GM21825 (cell line): ENCODE data around the gene D2HGDH.
"Not testable (repeated sequence)": the region's sequence is repeated elsewhere in the genome, so short reads cannot be mapped to it uniquely, and the experiment has no call there.

Experiments used
- ATAC-seq: cut with Tn5 transposase; IDR thresholded peaks from one replicate; pipeline ENCODE4 v1.9.1; 2021; ENCODE audit warnings: mild to moderate bottlenecking, moderate library complexity; ENCODE audit not compliant: unreplicated experiment

Gene D2HGDH

GRCh38 chr2:241804326-241805229, 70.1 kb downstream of the D2HGDH start:
- ATAC-seq: no peak

GRCh38 chr2:241806217-241806616, 71.8 kb downstream of the D2HGDH start:
- ATAC-seq: not testable (repeated sequence)

DNA sequence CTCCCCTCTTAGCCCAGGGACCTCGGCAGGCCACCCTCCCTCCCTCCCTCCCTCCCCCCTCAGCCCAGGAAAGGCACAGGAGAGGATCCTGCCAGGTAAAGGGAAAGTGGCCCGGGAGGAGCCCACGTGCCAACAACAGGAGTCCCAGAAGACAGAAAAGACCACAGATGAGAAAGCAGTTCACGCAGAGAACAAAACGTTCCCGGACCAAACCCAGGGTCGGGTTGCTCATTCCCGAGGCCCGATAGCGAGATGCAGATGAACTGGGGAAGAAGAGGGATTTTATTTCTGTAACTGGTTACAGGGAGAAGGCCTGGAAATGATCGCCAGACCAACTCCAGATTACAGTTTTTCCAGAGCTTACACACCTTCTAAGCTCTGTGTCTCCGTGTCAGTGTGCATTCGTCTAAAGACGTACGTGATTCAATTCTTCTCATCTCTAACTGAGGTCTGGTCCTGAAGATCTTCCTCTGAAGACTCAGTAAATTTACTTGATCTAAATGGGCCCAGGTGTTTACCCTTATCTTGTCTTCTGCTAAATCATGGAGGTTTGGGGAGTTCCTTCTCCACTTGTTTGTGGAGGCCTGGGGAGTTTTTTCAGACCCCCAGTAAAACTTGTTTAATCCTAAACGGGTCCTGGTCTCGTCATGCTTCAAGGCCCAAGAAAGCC, 73.8 kb downstream of the D2HGDH start:
- ATAC-seq: no peak

DNA sequence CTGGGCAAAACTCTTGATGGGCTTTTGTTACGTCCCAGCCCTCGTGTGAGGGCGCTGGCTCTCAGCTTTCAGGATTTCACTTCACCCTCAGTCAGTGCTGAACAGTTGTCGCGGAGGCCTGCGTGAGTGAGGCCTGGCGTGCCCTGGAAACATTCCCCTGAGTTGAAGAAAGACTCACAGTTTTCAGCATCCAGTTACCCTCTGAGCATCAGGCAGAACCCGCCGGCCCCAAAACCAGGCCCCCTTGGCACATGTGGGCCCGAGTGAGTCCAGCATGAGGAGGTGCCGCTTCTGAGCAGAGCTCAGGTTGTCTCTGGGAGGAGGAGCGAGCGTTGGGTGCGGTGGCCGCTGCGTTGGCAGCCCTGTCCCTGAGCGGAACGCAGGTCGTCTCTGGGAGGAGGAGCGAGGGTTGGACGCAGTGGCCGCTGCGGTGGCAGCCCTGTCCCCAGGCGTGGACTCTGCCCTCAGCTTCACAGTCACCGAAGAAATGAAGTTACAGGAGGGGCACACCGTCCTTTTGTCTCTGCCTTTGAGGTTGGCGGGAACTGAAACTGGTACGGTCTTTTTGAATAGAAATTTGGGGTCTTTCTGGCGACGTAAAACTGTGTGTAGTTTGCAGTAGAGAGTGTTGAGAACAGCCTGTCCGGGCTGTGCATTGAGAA, 74.4 kb downstream of the D2HGDH start, which contains the start of gene NEU4:
Gene NEU4, plus strand, starts transcription at position 473 of the 662 bp plus-strand sequence. CDS start 5,292 bp downstream, outside the sequence.
- no peak for ATAC-seq

- ATAC-seq: no peak
Observed at GRCh38 chr2:241809383-241810306, 75.2 kb downstream of the D2HGDH start.

- ATAC-seq: no peak
Observed at GRCh38 chr2:241810307-241811200, 76.1 kb downstream of the D2HGDH start.

- ATAC-seq: no peak
Observed at GRCh38 chr2:241811201-241811951, 76.9 kb downstream of the D2HGDH start.

DNA sequence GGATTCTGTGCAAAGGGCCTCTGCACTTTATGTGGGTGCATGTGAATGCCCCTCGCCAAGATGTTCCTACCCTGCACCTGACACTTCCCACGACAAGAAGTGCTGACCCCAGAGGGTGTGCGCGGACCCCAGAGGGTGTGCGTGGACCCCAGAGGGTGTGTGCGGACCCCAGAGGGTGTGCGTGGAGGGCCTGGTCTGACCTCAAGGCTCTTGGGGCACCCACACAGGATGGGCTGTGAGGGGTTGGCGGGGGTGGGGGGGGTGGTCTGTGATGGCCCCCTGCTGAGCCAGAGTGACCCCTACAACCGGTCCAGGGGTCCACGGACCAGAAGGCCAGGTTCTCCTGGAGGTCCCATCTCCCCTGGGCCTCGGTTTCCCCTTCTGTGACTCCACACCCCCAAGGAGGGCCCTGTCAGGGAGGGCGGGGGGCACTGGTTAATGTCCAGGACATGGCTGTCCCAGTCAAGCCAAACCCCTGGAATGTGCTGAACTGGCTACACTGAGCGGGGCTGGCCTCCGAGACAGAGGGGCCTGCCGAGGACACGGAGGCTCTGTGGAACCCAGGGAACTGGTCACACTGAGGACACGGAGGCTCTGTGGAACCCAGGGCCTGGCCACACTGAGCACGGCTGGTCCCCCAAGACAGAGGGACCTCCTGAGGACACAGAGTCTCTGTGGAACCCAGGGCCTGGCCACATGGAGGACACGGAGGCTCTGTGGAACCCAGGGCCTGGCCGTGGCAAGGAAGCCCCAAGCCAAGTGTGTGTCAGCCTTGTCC, 77.7 kb downstream of the D2HGDH start:
- no peak for ATAC-seq

GRCh38 chr2:241812730-241813643, 78.6 kb downstream of the D2HGDH start:
- no peak for ATAC-seq

DNA sequence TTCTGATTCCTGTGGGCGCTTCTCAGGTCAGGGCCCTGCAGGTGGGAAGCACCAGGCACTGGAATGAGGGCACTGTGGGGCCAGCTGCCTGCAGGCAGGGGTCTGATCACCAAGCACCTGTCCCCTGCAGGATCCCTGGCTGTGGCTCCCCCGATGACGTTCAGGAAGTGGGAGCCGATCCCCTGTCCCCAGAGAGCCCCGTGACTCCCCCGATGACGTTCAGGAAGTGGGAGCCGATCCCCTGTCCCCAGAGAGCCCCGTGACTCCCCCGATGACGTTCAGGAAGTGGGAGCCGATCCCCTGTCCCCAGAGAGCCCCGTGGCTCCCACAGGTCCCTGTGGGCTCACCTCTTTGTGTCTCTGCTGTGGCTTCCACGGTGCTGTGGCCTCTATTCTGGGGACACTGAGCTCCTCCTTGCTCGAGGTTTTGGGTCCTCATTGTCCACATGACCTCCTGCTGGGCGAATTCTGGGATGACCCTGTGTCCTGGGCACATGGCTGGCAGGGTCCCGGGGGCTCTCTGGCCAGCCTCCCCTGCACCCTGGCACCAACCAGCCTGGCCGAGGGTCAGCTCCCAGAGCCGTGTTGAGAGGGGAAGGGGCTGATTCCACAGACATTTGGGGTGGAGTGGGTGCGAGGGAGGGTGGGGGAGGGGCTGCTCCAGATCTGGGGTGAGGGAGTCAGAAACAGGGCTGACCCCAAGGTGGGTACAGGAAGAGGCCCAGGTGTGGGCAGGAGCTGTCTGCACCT, 79.4 kb downstream of the D2HGDH start:
- peak; percentile 27 for ATAC-seq

DNA sequence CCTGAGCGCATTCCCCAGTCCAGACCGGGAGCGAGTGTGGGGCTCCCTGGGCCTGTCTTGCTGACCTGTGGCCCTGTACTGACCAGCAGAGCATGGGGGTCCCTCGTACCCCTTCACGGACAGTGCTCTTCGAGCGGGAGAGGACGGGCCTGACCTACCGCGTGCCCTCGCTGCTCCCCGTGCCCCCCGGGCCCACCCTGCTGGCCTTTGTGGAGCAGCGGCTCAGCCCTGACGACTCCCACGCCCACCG, 79.9 kb downstream of the D2HGDH start:
- no peak for ATAC-seq

- no peak for ATAC-seq
Observed at GRCh38 chr2:241814643-241815476, 80.4 kb downstream of the D2HGDH start.

- no peak for ATAC-seq
Observed at GRCh38 chr2:241815477-241816430, 81.3 kb downstream of the D2HGDH start.

- ATAC-seq: no peak
Observed at GRCh38 chr2:241816431-241817121, 82.1 kb downstream of the D2HGDH start.
